Esophagus muscularis mucosa (tissue), 4 donors: ENCODE measurements around the gene MYO6. TPM values are rescaled to one million over a fixed set of nuclear protein-coding genes. Genes with fewer than 3 reads are reported as not detected.

Experiments
- DNase-seq: peaks from one replicate; pipeline ENCODE4 v3.0.0-alpha.2; 2017; ENCODE audit errors: extremely low spot score
- H3K27ac ChIP-seq, 4 donors: fragments of 200-600 bp; sonication (generic); replicated peaks in 1 of 4; 1 replicate in 3 of 4; 2 replicates in 1 of 4; pipeline ENCODE4 v1.5.1; 2016 to 2019; ENCODE audit warnings: mild to moderate bottlenecking in 1 of 4
- H3K27me3 ChIP-seq, 4 donors: fragments of 200-600 bp; sonication (generic); one replicate each; pipeline versions ENCODE4 v1.5.1 to v1.6.0; 2016 to 2019
- H3K36me3 ChIP-seq, 4 donors: fragments of 200-600 bp; sonication (generic); one replicate each; pipeline ENCODE4 v1.5.1; 2016 to 2019
- H3K4me1 ChIP-seq, 4 donors: fragments of 200-600 bp; sonication (generic); one replicate each; pipeline ENCODE4 v1.5.1; 2016 to 2019
- H3K4me3 ChIP-seq, 4 donors: fragments of 200-600 bp; sonication (generic); 1 replicate in 2 of 4; 2 replicates in 2 of 4; pipeline ENCODE4 v1.5.1; 2016 to 2019; ENCODE audit warnings: mild to moderate bottlenecking in 4 of 4, moderate library complexity in 1 of 4
- H3K9me3 ChIP-seq, 4 donors: fragments of 200-600 bp; sonication (generic); 1 replicate in 3 of 4; 2 replicates in 1 of 4; pipeline ENCODE4 v1.5.1; 2016 to 2019
- EP300 ChIP-seq: sonication (generic); formaldehyde crosslinking; IDR thresholded peaks from one replicate; pipeline ENCODE4 v1.6.1; 2017; ENCODE audit warnings: antibody characterized with exemption
- POLR2A ChIP-seq: fragments of 450-650 bp; IDR thresholded peaks from one replicate; pipeline ENCODE4 v1.6.1; 2017; ENCODE audit warnings: antibody characterized with exemption, moderate library complexity, mild to moderate bottlenecking, low read depth
- POLR2AphosphoS5 ChIP-seq, 2 donors: sonication (generic); formaldehyde crosslinking; IDR thresholded peaks; one replicate each; pipeline ENCODE4 v1.6.1; 2017; ENCODE audit warnings: antibody characterized with exemption in 2 of 2
- WGBS: methylation state at CpG from one replicate; pipeline ENCODE4 v1.1.5; 2018; 5-methylcytosine and 5-hydroxymethylcytosine counted together
- intact Hi-C: fragments of 100-400 bp; cut with DNase I; formaldehyde crosslinking; loops from one replicate; pipeline ENCODE4 v1.15.1; 2023
- total RNA-seq, 4 donors: library from RNA; depleted of rRNA; stranded (reverse); fragments of >200 nt; gene quantifications; one replicate each; pipeline versions ENCODE4 v1.1.0 to v1.2.1, GENCODE V29; 2016
- TF ChIP-seq, protein P1 (sequence below), 3 experiments: fragments of 200-600 bp in 2 of 3; fragments of 450-650 bp in 1 of 3; sonication (generic) in 2 of 3; IDR thresholded peaks; one replicate each; pipeline ENCODE4 v1.5.1; 2017 to 2019; ENCODE audit warnings: antibody characterized with exemption in 3 of 3, mild to moderate bottlenecking in 2 of 3, moderate library complexity in 1 of 3

The MYO6 gene
- total RNA-seq, 4 donors from 2014 or later: 9.6 to 14.1 (median 12.3) TPM

DNA sequence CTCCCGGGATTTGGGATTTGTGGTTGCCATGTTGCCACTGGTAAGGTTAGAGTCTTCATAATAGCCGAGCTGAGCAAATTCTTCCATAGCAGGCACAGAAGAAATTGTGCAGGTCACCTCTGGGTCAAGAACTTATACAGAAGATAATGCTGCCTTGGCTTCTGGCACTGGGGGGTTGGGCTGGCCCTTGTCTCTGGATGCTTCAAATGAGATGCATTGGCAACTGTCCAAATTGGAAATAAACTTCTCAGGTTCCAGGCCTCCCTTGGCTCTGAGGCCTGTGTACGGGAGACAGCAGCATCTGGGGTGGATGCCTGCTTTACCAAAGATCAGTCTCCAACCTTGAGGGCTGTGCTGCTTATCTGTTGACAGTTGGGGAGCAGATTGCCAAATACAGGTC lies 26.2 kb downstream of the MYO6 start:
- H3K9me3 ChIP-seq: no peaks in the 10 kb centered on the region
- no peak overlapping the region for H3K27ac ChIP-seq
- no peaks in the 10 kb centered on the region for H3K36me3 ChIP-seq
- TF ChIP-seq EP300 (no peak), POLR2A (no peak), POLR2AphosphoS5 (IDR thresholded peaks at IDR 0.05) (no peak)
- TF ChIP-seq, protein P1, sequence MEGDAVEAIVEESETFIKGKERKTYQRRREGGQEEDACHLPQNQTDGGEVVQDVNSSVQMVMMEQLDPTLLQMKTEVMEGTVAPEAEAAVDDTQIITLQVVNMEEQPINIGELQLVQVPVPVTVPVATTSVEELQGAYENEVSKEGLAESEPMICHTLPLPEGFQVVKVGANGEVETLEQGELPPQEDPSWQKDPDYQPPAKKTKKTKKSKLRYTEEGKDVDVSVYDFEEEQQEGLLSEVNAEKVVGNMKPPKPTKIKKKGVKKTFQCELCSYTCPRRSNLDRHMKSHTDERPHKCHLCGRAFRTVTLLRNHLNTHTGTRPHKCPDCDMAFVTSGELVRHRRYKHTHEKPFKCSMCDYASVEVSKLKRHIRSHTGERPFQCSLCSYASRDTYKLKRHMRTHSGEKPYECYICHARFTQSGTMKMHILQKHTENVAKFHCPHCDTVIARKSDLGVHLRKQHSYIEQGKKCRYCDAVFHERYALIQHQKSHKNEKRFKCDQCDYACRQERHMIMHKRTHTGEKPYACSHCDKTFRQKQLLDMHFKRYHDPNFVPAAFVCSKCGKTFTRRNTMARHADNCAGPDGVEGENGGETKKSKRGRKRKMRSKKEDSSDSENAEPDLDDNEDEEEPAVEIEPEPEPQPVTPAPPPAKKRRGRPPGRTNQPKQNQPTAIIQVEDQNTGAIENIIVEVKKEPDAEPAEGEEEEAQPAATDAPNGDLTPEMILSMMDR (IDR thresholded peaks at IDR 0.05): no peak
- intact Hi-C loops: no loop called here
- no peaks in the 10 kb centered on the region for H3K27me3 ChIP-seq
- DNase-seq: no peak
- no peak overlapping the region for H3K4me3 ChIP-seq
- H3K4me1 ChIP-seq: peaks cover 0 to 6% (median 0%) of the 10 kb centered on the region in 4 donors
- 74% methylated on average over 3 of the region's 3 CpGs for WGBS

DNA sequence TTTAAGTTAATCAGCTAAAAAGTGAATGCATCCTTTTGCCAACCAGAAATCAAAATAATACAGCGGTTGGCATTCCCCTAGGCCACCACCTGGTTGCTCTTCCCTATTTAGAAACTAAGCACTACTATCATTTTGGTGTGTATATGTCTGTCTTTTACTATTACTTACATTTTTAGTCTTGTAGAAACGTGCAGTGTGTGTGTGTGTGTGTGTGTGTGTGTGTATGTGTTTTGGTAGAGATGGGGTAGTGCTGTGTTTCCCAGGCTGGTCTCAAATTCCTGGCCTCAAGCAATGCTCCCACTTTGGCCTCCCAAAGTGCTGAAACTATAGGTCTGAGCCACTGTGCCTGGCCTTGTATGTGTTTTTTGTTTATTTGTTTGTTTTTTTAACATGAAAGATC lies 27.4 kb downstream of the MYO6 start:
- no peak overlapping the region for H3K4me3 ChIP-seq
- H3K4me1 ChIP-seq: peaks cover 0 to 6% (median 0%) of the 10 kb centered on the region in 4 donors
- intact Hi-C loops: no loop called here
- H3K27ac ChIP-seq: no peak overlapping the region
- H3K36me3 ChIP-seq: no peaks in the 10 kb centered on the region
- H3K27me3 ChIP-seq: no peaks in the 10 kb centered on the region
- TF ChIP-seq POLR2AphosphoS5 (IDR thresholded peaks at IDR 0.05) (no peak), EP300 (no peak), POLR2A (no peak)
- TF ChIP-seq, protein P1 (IDR thresholded peaks at IDR 0.05): no peak
- 76% methylated on average over 2 of the region's 2 CpGs for WGBS
- no peaks in the 10 kb centered on the region for H3K9me3 ChIP-seq
- no peak for DNase-seq

DNA sequence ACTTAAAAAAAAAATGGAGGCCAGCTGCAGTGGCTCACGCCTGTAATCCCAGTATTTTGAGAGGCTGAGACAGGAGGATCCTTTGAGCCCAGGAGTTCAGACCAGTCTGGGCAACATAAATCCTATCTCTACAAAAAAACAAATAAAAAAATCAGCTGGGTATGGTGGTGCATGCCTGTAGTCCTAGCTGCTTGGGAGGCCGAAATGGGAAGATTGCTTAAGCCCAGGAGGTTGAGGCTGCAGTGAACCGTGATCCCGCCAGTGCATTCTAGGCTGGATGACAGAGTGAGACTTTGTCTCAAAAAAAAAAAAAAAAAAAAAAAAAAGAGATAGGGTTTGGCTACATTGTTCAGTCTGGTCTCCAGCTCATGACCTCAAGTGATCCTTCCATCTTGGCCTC lies 29.7 kb downstream of the MYO6 start:
- intact Hi-C loops: no loop called here
- Histone ChIP-seq H3K4me3 (no peak overlapping the region), H3K9me3 (no peaks in the 10 kb centered on the region), H3K27ac (no peak overlapping the region), H3K27me3 (no peaks in the 10 kb centered on the region), H3K36me3 (no peaks in the 10 kb centered on the region), H3K4me1 (peaks cover 0 to 6% (median 0%) of the 10 kb centered on the region in 4 donors)
- no peak for TF ChIP-seq EP300
- no peak for TF ChIP-seq POLR2A
- TF ChIP-seq POLR2AphosphoS5 (IDR thresholded peaks at IDR 0.05): no peak
- TF ChIP-seq, protein P1 (IDR thresholded peaks at IDR 0.05): no peak
- 95% methylated on average over 4 of the region's 4 CpGs for WGBS
- no peak for DNase-seq

DNA sequence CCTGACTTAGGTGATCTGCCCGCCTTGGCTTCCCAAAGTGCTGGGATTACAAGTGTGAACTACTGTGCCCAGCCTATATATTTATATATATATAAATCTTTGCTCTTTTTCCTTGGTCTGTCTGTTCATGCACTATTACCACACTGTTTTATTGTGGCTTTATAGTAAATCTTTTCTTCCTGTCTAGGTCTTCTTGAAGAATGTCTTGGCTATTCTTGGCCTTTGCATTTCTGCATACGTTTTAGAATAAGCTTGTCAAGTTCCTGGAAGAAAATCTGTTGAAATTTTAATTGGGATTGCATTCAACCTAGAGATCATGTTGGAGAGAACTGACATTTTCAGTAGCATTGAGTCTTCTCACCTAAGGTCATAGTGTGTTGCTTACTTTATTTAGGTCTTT lies 37.1 kb downstream of the MYO6 start:
- 83% methylated on average over 2 of the region's 2 CpGs for WGBS
- intact Hi-C loops: no loop called here
- Histone ChIP-seq H3K36me3 (no peaks in the 10 kb centered on the region), H3K4me1 (no peaks in the 10 kb centered on the region), H3K27me3 (no peaks in the 10 kb centered on the region), H3K9me3 (no peaks in the 10 kb centered on the region), H3K4me3 (no peak overlapping the region), H3K27ac (no peak overlapping the region)
- DNase-seq: no peak
- TF ChIP-seq, protein P1 (IDR thresholded peaks at IDR 0.05): no peak
- no peak for TF ChIP-seq POLR2AphosphoS5 (IDR thresholded peaks at IDR 0.05)
- no peak for TF ChIP-seq EP300
- TF ChIP-seq POLR2A: no peak

DNA sequence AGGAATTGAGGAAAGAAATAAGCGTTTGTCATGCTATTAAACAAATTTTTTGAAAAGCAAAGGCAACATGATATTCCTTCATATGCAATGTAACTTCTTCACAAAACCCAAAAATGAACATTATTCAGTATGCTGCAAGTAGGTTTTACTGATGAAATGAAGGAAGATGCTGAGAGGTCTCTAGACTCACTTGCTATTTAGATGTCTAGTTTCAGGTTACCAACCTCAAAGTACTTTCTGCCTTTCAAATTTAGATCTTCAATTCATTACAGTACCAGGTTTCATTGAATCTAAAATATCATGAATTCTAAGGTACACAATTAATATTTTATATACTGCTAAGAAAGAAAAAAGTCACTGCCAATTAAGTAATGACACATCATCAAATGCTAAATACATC lies 39.9 kb downstream of the MYO6 start:
- H3K27ac ChIP-seq: no peak overlapping the region
- 95% methylated on average over 1 of the region's 1 CpG for WGBS
- intact Hi-C loops: no loop called here
- no peaks in the 10 kb centered on the region for H3K36me3 ChIP-seq
- no peaks in the 10 kb centered on the region for H3K27me3 ChIP-seq
- no peak overlapping the region for H3K4me3 ChIP-seq
- H3K4me1 ChIP-seq: no peaks in the 10 kb centered on the region
- DNase-seq: no peak
- H3K9me3 ChIP-seq: no peaks in the 10 kb centered on the region
- TF ChIP-seq EP300 (no peak), POLR2A (no peak), POLR2AphosphoS5 (IDR thresholded peaks at IDR 0.05) (no peak)
- TF ChIP-seq, protein P1 (IDR thresholded peaks at IDR 0.05): no peak
